K562 (cell line): ENCODE results near the gene CDYL. TPM values are rescaled to one million over a fixed set of nuclear protein-coding genes. Genes with fewer than 3 reads are reported as not detected.

Experiments
- ARID4B ChIP-seq: sonication (generic); formaldehyde crosslinking; IDR thresholded peaks from 2 replicates; pipeline ENCODE4 v1.8.0; 2022; ENCODE audit warnings: mild to moderate bottlenecking, missing genetic modification reagents
- E2F8 ChIP-seq: fragments of 450-650 bp; IDR thresholded peaks from 2 replicates; pipeline ENCODE4 v1.7.1; 2018; ENCODE audit warnings: mild to moderate bottlenecking, low read depth; ENCODE audit not compliant: partially characterized antibody
- ESRRA ChIP-seq: fragments of 450-650 bp; IDR thresholded peaks from 2 replicates; pipeline ENCODE4 v1.6.1; 2014; ENCODE audit warnings: low read depth, mild to moderate bottlenecking, moderate library complexity, borderline replicate concordance
- ETV6 ChIP-seq, 3 experiments: fragments of 150-350 bp in 1 of 3; sonication (generic) in 1 of 3; formaldehyde crosslinking in 1 of 3; IDR thresholded peaks; 2 replicates each; pipeline versions ENCODE4 v1.6.1 to v1.8.0; 2014 to 2022; ENCODE audit warnings: borderline replicate concordance in 2 of 3, low read depth in 2 of 3, antibody characterized with exemption in 1 of 3, low read length in 1 of 3, mild to moderate bottlenecking in 1 of 3, missing genetic modification reagents in 1 of 3
- KLF6 ChIP-seq: fragments of 250-450 bp; sonication (Bioruptor Pico); IDR thresholded peaks from 2 replicates; pipeline ENCODE4 v1.4.0; 2020; ENCODE audit warnings: mild to moderate bottlenecking, moderate library complexity, borderline replicate concordance
- RBM15 ChIP-seq: fragments of 200-400 bp; formaldehyde crosslinking; IDR thresholded peaks from 2 replicates; pipeline ENCODE4 v1.6.1; 2018; ENCODE audit warnings: mild to moderate bottlenecking, low read length, moderate library complexity; ENCODE audit not compliant: insufficient read depth
- SOX6 ChIP-seq: fragments of 450-650 bp; IDR thresholded peaks from 2 replicates; pipeline ENCODE4 v1.6.1; 2014; ENCODE audit warnings: mild to moderate bottlenecking
- SRF ChIP-seq, 2 experiments: fragments of 250-450, 450-650 bp in 1 of 2; sonication (Bioruptor Pico) in 1 of 2; sonication (generic) in 1 of 2; formaldehyde crosslinking; IDR thresholded peaks; 2 replicates each; pipeline versions ENCODE4 v1.5.0 to v1.5.1; 2020 to 2022; ENCODE audit warnings: mild to moderate bottlenecking in 1 of 2, missing genetic modification reagents in 1 of 2
- ZKSCAN8 ChIP-seq: fragments of 200-800 bp; sonication (Bioruptor generic); IDR thresholded peaks from 2 replicates; pipeline ENCODE4 v1.6.1; 2016; ENCODE audit warnings: missing genetic modification characterization, missing compliant biosample characterization
- ZNF277 ChIP-seq: fragments of 250-450 bp; sonication (Bioruptor Pico); IDR thresholded peaks from 2 replicates; pipeline ENCODE4 v1.8.0; 2022; ENCODE audit warnings: inconsistent platforms, mild to moderate bottlenecking, moderate library complexity, borderline replicate concordance
- polyA plus RNA-seq, 8 experiments: library from polyadenylated mRNA; depleted of rRNA in 4 of 8; stranded (reverse) in 5 of 8; unstranded in 3 of 8; fragments of >200 nt; fragmentation: Nextera tagmentation in 2 of 8; fragmentation: Illumina TruSeq in 1 of 8; extraction: Ambion mirVana in 2 of 8; extraction: Trizol in 1 of 8; gene quantifications; 2 replicates each; pipeline versions ENCODE4 v1.2.1 to v1.2.3, GENCODE V29; 2011 to 2014; ENCODE audit warnings: inconsistent platforms in 1 of 8, missing spikeins in 1 of 8
- total RNA-seq, 7 experiments: library from RNA; depleted of rRNA in 6 of 7; stranded (reverse); fragments of >200 nt in 6 of 7; fragmentation: Illumina TruSeq in 2 of 7; extraction: Trizol in 2 of 7; gene quantifications; 2 replicates each; pipeline versions ENCODE4 v1.2.1 to v1.2.3, GENCODE V29; 2011 to 2021; ENCODE audit warnings: low replicate concordance in 1 of 7
- TF ChIP-seq, protein P1 (sequence below): fragments of 250-450 bp; sonication (Bioruptor Pico); IDR thresholded peaks from 2 replicates; pipeline ENCODE4 v1.5.0; 2021; ENCODE audit warnings: mild to moderate bottlenecking, moderate library complexity

Gene CDYL
- total and polyA plus RNA-seq, 9 of the 15 experiments (the other 6 are each of a cell fraction or from before 2014, with no cell fraction given) = 8.1 to 45.8 (median 40.8) TPM

- TF ChIP-seq E2F8 = peak; percentile 44
- peak in 1 of 2 experiments; percentile 54; a peak in 1 of 4 replicates for TF ChIP-seq SRF (CRISPR knock-in tag; IDR thresholded peaks at IDR 0.05)
- peak; percentile 67 for TF ChIP-seq SOX6
- 0 out of 4 replicates have a peak, but pooled peaks of 1 of the 2 experiments have one; percentile 22 for TF ChIP-seq ETV6 (IDR thresholded peaks at IDR 0.05; ENCODE audit: borderline replicate concordance in 1 of 2, low read depth in 2 of 2, low read length in 1 of 2)
- TF ChIP-seq ETV6 (CRISPR knock-in tag; IDR thresholded peaks at IDR 0.05; ENCODE audit: borderline replicate concordance) = no peak
- no peak for TF ChIP-seq KLF6 (CRISPR knock-in tag)
- TF ChIP-seq, protein P1, sequence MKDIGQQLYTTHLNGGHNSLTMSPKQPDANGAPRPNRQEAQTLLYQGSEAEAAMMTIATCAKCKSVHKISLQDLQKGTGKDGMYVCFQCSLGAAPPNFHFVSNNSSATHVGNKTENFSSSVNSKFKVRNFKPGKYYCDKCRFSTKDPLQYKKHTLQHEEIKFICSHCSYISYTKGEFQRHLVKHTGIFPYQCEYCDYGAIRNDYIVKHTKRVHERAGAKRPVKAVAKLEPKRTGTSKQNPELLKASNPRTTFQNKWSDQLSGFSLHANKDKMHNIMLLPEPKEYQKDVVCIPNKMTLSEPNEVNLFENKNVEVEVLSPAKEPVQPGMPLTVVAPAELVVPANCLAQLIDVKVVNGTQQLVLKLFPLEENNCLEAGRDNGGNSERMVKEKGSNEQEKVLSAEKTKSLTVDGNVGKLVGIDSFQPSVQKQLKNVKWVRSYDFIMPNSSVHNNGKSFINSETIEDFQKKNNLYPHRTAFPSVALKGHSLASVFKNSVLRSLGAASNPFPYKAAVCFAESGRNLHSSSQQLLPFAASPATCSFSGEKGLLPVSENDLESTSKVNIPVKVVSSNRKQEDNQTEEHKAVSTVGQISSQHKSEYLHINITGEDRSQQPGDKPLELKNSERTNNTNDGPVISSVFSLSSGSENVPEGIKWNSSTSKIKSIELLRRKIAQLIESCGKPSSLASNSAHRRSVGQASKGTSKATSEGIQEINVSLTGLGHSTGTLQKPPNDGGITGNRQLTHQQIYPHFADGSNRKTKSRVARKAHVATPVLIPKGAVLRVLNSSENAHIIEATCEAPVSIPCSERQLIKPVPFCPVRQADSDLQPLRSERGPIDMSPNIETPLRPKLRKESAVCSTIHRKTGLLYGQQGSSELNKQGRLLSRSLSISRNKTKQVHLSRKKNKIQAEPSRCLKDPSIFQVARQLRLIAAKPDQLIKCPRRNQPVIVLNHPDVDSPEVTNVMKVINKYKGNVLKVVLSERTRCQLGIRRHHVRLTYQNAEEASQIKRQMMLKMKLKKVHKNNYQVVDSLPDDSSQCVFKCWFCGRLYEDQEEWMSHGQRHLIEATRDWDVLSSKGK (CRISPR knock-in tag) = no peak
- no peak for TF ChIP-seq ZNF277 (CRISPR knock-in tag)
- TF ChIP-seq ZKSCAN8 (CRISPR knock-in tag) = peak; percentile 89
- no peak for TF ChIP-seq ARID4B
- peak; percentile 58 for TF ChIP-seq ESRRA
- no peak for TF ChIP-seq RBM15
Observed at GRCh38 chr6:4941782-4942672, 165.8 kb downstream of the CDYL start (continued).
